GM20000 (cell line): ENCODE data around the gene PSTK.

Experiments
- DNase-seq: peaks from one replicate; pipeline ENCODE4 v3.0.0; 2012; ENCODE audit warnings: low spot score
- CTCF ChIP-seq: IDR thresholded peaks from 2 replicates; pipeline ENCODE4 v1.5.1; 2012; ENCODE audit warnings: mild to moderate bottlenecking, control low read depth; ENCODE audit errors: extremely low read depth, missing control alignments

Gene PSTK

DNA sequence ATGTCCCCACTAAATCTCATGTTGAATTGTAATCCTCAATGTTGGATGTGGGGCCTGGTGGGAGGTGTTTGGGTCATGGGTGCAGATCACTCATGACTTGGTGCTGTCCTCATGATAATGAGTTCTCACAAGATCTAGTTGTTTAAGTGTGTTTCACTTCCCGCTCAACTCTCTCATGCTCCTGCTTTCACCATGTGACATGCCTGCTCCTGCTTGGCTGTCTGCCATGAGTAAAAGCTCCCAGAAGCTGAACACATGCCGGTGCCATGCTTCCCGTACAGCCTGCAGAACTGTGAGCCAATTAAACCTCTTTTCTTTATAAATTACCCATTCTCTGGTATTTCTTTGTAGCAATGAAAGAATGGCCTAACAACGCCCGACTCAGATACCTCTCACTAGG, 6.2 kb upstream of the PSTK start:
- no peak for TF ChIP-seq CTCF
- no peak for DNase-seq

GRCh38 chr10:122974543-122975064, 5.6 kb upstream of the PSTK start:
- no peak for TF ChIP-seq CTCF
- no peak for DNase-seq

- peak; percentile 30 for DNase-seq
- TF ChIP-seq CTCF, result no peak
Measured at GRCh38 chr10:122981066-122981464, 864 bp downstream of the PSTK start.

GRCh38 chr10:122983898-122984297, 3.7 kb downstream of the PSTK start:
- no peak for DNase-seq
- TF ChIP-seq CTCF, result no peak

DNA sequence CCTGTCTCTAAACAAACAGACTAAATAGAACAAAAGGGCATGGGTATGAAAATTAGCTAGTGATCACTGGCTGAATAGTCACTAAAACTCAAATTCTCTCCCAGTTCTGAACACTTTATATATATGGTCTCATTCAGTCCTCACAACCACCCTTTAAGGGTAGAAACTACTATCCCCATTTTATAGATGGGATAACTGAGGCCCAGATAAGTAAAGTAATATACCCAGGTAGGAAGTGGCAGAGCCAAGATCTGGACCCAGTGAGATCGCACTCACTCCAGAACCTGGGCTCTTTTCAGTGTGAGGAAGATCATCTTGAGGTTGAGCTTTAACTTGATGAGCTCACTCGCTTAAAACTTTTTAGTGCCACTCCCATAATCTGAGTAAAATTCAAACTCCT, 4.5 kb downstream of the PSTK start:
- no peak for TF ChIP-seq CTCF
- no peak for DNase-seq

DNA sequence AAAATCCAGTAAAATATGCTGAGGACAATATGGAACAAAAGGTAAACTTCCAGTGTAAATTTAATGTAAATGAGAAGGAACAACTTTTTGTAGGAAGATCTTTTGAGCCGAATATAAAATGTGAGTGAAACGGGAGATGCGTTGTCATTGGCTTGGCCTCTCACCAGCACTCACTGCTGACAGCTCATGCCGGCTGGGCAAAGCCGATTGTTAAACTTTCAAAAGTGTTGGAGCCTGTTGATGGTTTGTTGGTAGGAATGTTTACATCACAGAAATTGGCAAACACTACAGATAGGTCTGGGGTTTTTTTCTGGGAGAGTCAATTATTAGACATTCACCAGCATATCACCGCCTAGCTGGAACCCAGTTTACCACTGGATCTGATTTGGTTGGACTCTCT, 6.1 kb downstream of the PSTK start:
- TF ChIP-seq CTCF, result no peak
- no peak for DNase-seq

DNA sequence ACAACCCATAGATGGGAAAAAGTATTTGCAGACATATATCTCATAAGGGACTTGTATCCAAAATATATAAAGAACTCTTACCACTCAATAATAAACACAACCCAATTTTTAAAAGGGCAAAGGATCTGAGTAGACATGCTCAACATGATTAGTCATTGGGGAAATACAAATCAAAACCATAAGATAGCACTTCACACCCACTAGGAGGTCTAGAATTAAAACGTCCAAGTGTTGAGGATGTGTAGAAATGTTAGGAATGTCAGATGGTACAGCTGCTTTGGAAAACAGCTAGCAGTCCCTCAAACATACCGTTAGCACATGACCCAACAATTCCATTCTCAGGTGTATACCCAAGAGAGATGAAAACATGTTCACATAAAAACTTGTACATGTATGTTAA, 8.3 kb downstream of the PSTK start:
- DNase-seq, result no peak
- no peak for TF ChIP-seq CTCF
